HepG2 (cell line): ENCODE data around the gene C11orf21. TPM values are rescaled to one million over a fixed set of nuclear protein-coding genes. Genes with fewer than 3 reads are reported as not detected.

ENCODE experiments used
- ATAC-seq: fragments of 200-7000 bp; cut with Tn5 transposase; 3 replicates; pipeline ENCODE4 v1.9.1; 2020; ENCODE audit warnings: mild to moderate bottlenecking, moderate library complexity
- BruUV-seq: library from RNA; stranded (reverse); fragments of 400-500 nt; replicated peaks from 2 replicates; lab custom pipeline; 2021; lab: Mats Ljungman, UMichigan
- CTCF ChIA-PET: fragments of 300-600 bp; formaldehyde crosslinking; extraction: SDS; loops from one replicate; lab custom pipeline; 2021; ENCODE audit warnings: low total read pairs, inconsistent platforms, low intra/inter-chr PET ratio; lab: Yijun Ruan, JAX
- POLR2A ChIA-PET: fragments of 350-600 bp; sonication (Branson Sonifier 250); formaldehyde crosslinking; loops from one replicate; lab custom pipeline; 2020; ENCODE audit warnings: antibody characterized with exemption, inconsistent platforms; lab: Yijun Ruan, JAX
- DNase-seq: peaks from one replicate; pipeline ENCODE4 v3.0.0-alpha.2; 2015; ENCODE audit warnings: low spot score
- FAIRE-seq: peaks from 3 replicates; lab custom pipeline; 2011; peaks lifted over from hg19 to GRCh38; lab: Jason Lieb, UNC
- H2AFZ ChIP-seq: one replicate; pipeline ENCODE4 v1.6.1; 2011; ENCODE audit warnings: low read length, inconsistent platforms
- H3K27ac ChIP-seq: fragments of 300-600 bp; 3 replicates; pipeline ENCODE4 v1.8.0; 2011; ENCODE audit warnings: mixed run types, mild to moderate bottlenecking, mixed read lengths, low read length, inconsistent platforms; ENCODE audit not compliant: insufficient read depth; ENCODE audit errors: extremely low read length
- H3K27me3 ChIP-seq, 2 experiments: fragments of 200-600 bp in 1 of 2; 2 replicates in 1 of 2; 3 replicates in 1 of 2; pipeline versions ENCODE4 v1.6.0 to v1.8.0; 2011; ENCODE audit warnings: low read length in 2 of 2, mild to moderate bottlenecking in 2 of 2, moderate library complexity in 2 of 2, inconsistent platforms in 1 of 2; ENCODE audit not compliant: insufficient read depth in 2 of 2, control insufficient read depth in 1 of 2
- H3K36me3 ChIP-seq, 2 experiments: fragments of 200-600 bp in 1 of 2; replicated peaks in 1 of 2; 2 replicates in 1 of 2; 3 replicates in 1 of 2; pipeline versions ENCODE4 v1.5.1 to v1.8.0; 2011; ENCODE audit warnings: low read length in 2 of 2, inconsistent platforms in 1 of 2; ENCODE audit not compliant: insufficient read depth in 2 of 2, control insufficient read depth in 1 of 2
- H3K4me1 ChIP-seq: 2 replicates; pipeline ENCODE4 v1.5.1; 2012; ENCODE audit warnings: low read length, inconsistent platforms; ENCODE audit not compliant: insufficient read depth
- H3K4me2 ChIP-seq: 2 replicates; pipeline ENCODE4 v1.6.0; 2011; ENCODE audit warnings: low read depth, low read length, inconsistent platforms
- H3K4me3 ChIP-seq, 3 experiments: fragments of 200-600 bp in 1 of 3; sonication (generic), shearing (Covaris generic) in 1 of 3; replicated peaks in 1 of 3; 2 replicates each; pipeline ENCODE4 v1.5.1; 2011 to 2016; ENCODE audit warnings: low read length in 3 of 3, inconsistent platforms in 2 of 3, low read depth in 2 of 3, mild to moderate bottlenecking in 2 of 3, control low read depth in 1 of 3, mixed read lengths in 1 of 3; ENCODE audit not compliant: insufficient read depth in 1 of 3
- H3K79me2 ChIP-seq: one replicate; pipeline ENCODE4 v1.6.1; 2011; ENCODE audit warnings: low read length, inconsistent platforms; ENCODE audit not compliant: insufficient read depth
- H3K9ac ChIP-seq: 2 replicates; pipeline ENCODE4 v1.6.0; 2011; ENCODE audit warnings: mild to moderate bottlenecking, low read depth, low read length, inconsistent platforms; ENCODE audit not compliant: insufficient read depth
- H3K9me3 ChIP-seq: 2 replicates; pipeline ENCODE4 v1.5.1; 2012; ENCODE audit warnings: mild to moderate bottlenecking, low read length
- H4K20me1 ChIP-seq: 2 replicates; pipeline ENCODE4 v1.6.0; 2011; ENCODE audit warnings: inconsistent platforms, mild to moderate bottlenecking, low read length, moderate library complexity; ENCODE audit not compliant: insufficient read depth
- BCLAF1 ChIP-seq: fragments of 450-650 bp; IDR thresholded peaks from 2 replicates; pipeline ENCODE4 v1.6.1; 2017; ENCODE audit warnings: mild to moderate bottlenecking
- FOSL2 ChIP-seq: sonication (generic); formaldehyde crosslinking; IDR thresholded peaks from 2 replicates; pipeline ENCODE4 v1.4.0; 2020; ENCODE audit warnings: missing genetic modification reagents
- HINFP ChIP-seq: sonication (generic); formaldehyde crosslinking; IDR thresholded peaks from 2 replicates; pipeline ENCODE4 v1.4.0; 2020; ENCODE audit warnings: low read depth, mild to moderate bottlenecking, missing genetic modification reagents
- RFX1 ChIP-seq: fragments of 450-650 bp; IDR thresholded peaks from 2 replicates; pipeline ENCODE4 v1.6.1; 2017
- SMARCC2 ChIP-seq: fragments of 450-650 bp; IDR thresholded peaks from 2 replicates; pipeline ENCODE4 v1.6.1; 2017; ENCODE audit warnings: antibody characterized with exemption, mild to moderate bottlenecking
- SP2 ChIP-seq: sonication (generic); formaldehyde crosslinking; IDR thresholded peaks from 2 replicates; pipeline ENCODE4 v1.5.1; 2020; ENCODE audit warnings: mild to moderate bottlenecking, missing genetic modification reagents
- SYNCRIP ChIP-seq: fragments of 200-400 bp; formaldehyde crosslinking; IDR thresholded peaks from 2 replicates; pipeline ENCODE4 v1.6.1; 2018; ENCODE audit warnings: mild to moderate bottlenecking, low read depth, low read length; ENCODE audit not compliant: insufficient read depth
- TFAP4 ChIP-seq: sonication (generic); IDR thresholded peaks from 2 replicates; pipeline ENCODE4 v1.6.1; 2016; ENCODE audit warnings: low read depth, borderline replicate concordance
- ZIK1 ChIP-seq: sonication (generic); formaldehyde crosslinking; IDR thresholded peaks from 2 replicates; pipeline ENCODE4 v1.5.0; 2020; ENCODE audit warnings: mild to moderate bottlenecking, low read depth, missing genetic modification reagents, borderline replicate concordance
- ZNF331 ChIP-seq: sonication (generic); formaldehyde crosslinking; IDR thresholded peaks from 2 replicates; pipeline ENCODE4 v1.4.0; 2020; ENCODE audit warnings: missing genetic modification reagents
- ZNF354B ChIP-seq: sonication (generic); formaldehyde crosslinking; IDR thresholded peaks from 2 replicates; pipeline ENCODE4 v1.8.0; 2022; ENCODE audit warnings: mild to moderate bottlenecking, missing genetic modification reagents
- ZNF674 ChIP-seq: sonication (generic); formaldehyde crosslinking; IDR thresholded peaks from 2 replicates; pipeline ENCODE4 v1.5.0; 2020; ENCODE audit warnings: low read depth, mild to moderate bottlenecking, missing genetic modification reagents
- ZNF790 ChIP-seq: sonication (generic); formaldehyde crosslinking; IDR thresholded peaks from 2 replicates; pipeline ENCODE4 v1.8.0; 2022; ENCODE audit warnings: missing genetic modification reagents, mild to moderate bottlenecking, borderline replicate concordance
- WGBS: methylation state at CpG from one replicate; pipeline ENCODE4 v1.1.6; 2017; ENCODE audit warnings: low lambda C conversion rate; 5-methylcytosine and 5-hydroxymethylcytosine counted together
- in situ Hi-C: cut with HindIII; loops from 2 replicates; pipeline ENCODE4 v1.10.0; 2017; ENCODE audit warnings: low pct_unique_long_range_greater_than_20kb; ENCODE audit not compliant: extremely low pct_ligation_motif_present
- intact Hi-C: fragments of 100-400 bp; cut with micrococcal nuclease; formaldehyde crosslinking; loops from one replicate; pipeline ENCODE4 v1.10.0; 2022; ENCODE audit not compliant: unreplicated experiment
- polyA plus RNA-seq, 8 experiments: library from polyadenylated mRNA; depleted of rRNA in 3 of 8; stranded (reverse) in 7 of 8; unstranded in 1 of 8; fragments of >200 nt; fragmentation: Illumina TruSeq in 4 of 8; extraction: Trizol in 4 of 8; gene quantifications; 2 replicates each; pipeline versions ENCODE4 v1.2.1 to v1.2.3, GENCODE V29; 2011 to 2016; ENCODE audit warnings: low read depth in 4 of 8, missing spikeins in 1 of 8, mixed read lengths in 1 of 8; ENCODE audit not compliant: insufficient read depth in 1 of 8
- total RNA-seq, 5 experiments: library from RNA; depleted of rRNA; stranded (reverse); fragments of >200 nt; fragmentation: Illumina TruSeq; extraction: Trizol; gene quantifications; 2 replicates each; pipeline ENCODE4 v1.2.3, GENCODE V29; 2016; ENCODE audit warnings: low read depth in 1 of 5
- TF ChIP-seq, protein P1 (sequence below): sonication (generic); formaldehyde crosslinking; IDR thresholded peaks from 2 replicates; pipeline ENCODE4 v1.9.0; 2021; ENCODE audit warnings: missing genetic modification reagents, borderline replicate concordance

C11orf21 gene
- total and polyA plus RNA-seq, 2 of the 13 experiments (the other 11 are each of a cell fraction or from before 2014, with no cell fraction given) = 0.08 TPM; not detected in 1

DNA sequence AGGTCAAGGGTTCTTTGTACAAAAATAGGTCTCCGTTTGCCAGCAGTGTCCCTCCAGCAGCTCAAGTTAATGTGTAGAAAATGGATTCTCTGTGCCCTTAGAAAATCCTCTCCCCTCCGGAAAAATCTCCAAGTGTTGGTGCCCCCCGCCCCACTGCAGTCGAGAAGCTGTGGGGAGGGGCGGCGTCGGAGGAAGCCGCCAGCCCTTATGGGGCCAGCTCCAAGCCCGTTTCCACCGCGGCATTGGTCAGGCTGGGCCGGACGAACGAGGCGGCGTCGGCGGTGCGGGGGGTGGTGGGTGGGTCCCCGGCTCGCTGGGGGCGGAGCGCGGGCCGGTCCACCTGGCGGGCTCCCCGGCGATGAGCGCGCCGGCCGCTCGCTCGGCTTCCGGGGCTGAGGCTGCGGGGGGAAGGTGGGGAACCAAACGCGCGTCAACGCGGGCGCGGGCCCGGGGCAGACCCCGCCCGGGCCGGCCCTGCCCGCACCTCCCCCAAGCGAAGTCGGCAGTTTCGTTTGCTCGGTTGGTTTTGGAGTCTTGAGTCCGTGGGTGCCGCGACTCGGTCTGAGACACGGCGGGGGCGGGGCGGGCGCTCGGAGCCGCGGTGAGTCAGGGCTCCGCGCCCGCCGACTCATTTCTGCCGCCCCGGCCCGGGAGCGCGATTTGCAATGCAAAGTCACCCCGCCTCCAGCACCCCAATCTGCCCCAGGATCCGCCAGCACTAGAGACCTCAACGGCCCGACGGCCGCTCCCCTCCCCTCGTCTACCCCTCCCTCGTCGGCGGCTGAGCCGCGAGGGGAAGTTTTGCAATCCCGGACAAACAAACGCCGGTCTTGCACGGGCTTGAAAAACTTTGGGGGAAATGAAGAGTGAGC is 32.8 kb downstream of the C11orf21 start:
- Histone ChIP-seq H3K27ac (no peak overlapping the region), H3K4me3 (peak overlapping the region; percentile 61 to 73 (median 63)), H2AFZ (no peak overlapping the region), H3K27me3 (peaks cover 2 to 26% of the 10 kb centered on the region in 2 experiments; a peak in 4 of 5 replicates), H3K9ac (peak overlapping the region; percentile 39; the same call in 1 of the 2 replicates), H3K4me2 (peak overlapping the region; percentile 86), H3K4me1 (peaks cover 10% of the 10 kb centered on the region; the same call in 1 of the 2 replicates), H3K36me3 (no peaks in the 10 kb centered on the region), H3K79me2 (no peaks in the 10 kb centered on the region), H3K9me3 (no peaks in the 10 kb centered on the region), H4K20me1 (no peaks in the 10 kb centered on the region)
- ChIA-PET POLR2A (interaction anchor here (1.2 to 1.6 kb wide), 2 partner anchors 55 to 58 kb away, joined by 4 to 6 read pairs; no protein-coding TSS in a partner anchor), CTCF (no interaction called here)
- DNase-seq = peak; percentile 64
- intact Hi-C loops (loop anchor here (10.0 kb wide), 1 partner anchor 54 kb away; no protein-coding TSS in a partner anchor), in situ Hi-C loops (no loop called here)
- FAIRE-seq = no peak
- WGBS = 2% methylated on average over 13 of the region's 89 CpGs
- no TSS peak for BruUV-seq
- peak; percentile 69 for ATAC-seq
- no peak for TF ChIP-seq ZNF674 (CRISPR knock-in tag)
- no peak for TF ChIP-seq SMARCC2
- no peak for TF ChIP-seq RFX1
- TF ChIP-seq ZNF331 (CRISPR knock-in tag) = peak; percentile 65; the same call in 1 of the 2 replicates
- TF ChIP-seq ZNF354B (CRISPR knock-in tag) = no peak
- no peak for TF ChIP-seq TFAP4
- TF ChIP-seq FOSL2 (CRISPR knock-in tag) = peak; percentile 53
- no peak for TF ChIP-seq ZNF790 (CRISPR knock-in tag)
- TF ChIP-seq, protein P1, sequence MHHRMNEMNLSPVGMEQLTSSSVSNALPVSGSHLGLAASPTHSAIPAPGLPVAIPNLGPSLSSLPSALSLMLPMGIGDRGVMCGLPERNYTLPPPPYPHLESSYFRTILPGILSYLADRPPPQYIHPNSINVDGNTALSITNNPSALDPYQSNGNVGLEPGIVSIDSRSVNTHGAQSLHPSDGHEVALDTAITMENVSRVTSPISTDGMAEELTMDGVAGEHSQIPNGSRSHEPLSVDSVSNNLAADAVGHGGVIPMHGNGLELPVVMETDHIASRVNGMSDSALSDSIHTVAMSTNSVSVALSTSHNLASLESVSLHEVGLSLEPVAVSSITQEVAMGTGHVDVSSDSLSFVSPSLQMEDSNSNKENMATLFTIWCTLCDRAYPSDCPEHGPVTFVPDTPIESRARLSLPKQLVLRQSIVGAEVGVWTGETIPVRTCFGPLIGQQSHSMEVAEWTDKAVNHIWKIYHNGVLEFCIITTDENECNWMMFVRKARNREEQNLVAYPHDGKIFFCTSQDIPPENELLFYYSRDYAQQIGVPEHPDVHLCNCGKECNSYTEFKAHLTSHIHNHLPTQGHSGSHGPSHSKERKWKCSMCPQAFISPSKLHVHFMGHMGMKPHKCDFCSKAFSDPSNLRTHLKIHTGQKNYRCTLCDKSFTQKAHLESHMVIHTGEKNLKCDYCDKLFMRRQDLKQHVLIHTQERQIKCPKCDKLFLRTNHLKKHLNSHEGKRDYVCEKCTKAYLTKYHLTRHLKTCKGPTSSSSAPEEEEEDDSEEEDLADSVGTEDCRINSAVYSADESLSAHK = no peak
- no peak for TF ChIP-seq HINFP
- 0 out of 2 replicates have a peak, but pooled peaks have one; percentile 57 for TF ChIP-seq ZIK1 (CRISPR knock-in tag)
- no peak for TF ChIP-seq SYNCRIP
- TF ChIP-seq SP2 (CRISPR knock-in tag) = no peak
- no peak for TF ChIP-seq BCLAF1
